Measurements from ENCODE around the gene GAB3. TPM values are rescaled to one million over a fixed set of nuclear protein-coding genes. Genes with fewer than 3 reads are reported as not detected.

The GAB3 gene
- total and polyA plus RNA-seq, 8 donors, result 0.58 to 11.0 (median 1.7) TPM; not detected in 1

DNA sequence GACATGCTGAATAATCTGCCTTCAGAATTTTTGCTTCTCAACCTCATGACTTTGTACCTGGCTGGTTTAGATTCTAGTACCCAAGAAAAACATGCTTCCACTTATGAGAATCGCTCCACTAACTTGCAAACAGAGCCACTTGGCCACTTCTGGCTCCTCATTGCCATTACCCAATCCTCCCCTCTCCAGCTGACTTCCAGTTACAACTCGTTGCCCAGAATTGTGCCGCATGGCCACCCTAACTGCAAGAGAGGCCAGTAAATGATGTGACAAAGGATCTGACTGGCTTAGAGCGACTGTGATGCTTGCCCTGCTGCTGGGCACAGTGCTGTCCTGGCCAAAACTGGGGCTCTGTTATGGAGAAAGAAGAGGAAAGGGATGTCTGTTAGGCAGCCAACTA is 7.8 kb upstream of the GAB3 start:
- H3K9me3 ChIP-seq, result no peaks in the 10 kb centered on the region
- H3K4me1 ChIP-seq, result peaks cover under 1 to 4% (median 2%) of the 10 kb centered on the region in 4 donors
- intact Hi-C loops (cut with DNase I; ENCODE audit: low total_unique reads), result no loop called here
- no peak for DNase-seq
- H3K27me3 ChIP-seq, result no peaks in the 10 kb centered on the region
- 65 to 92% (median 83%) methylated on average over 4 of the region's 4 CpGs for whole genome bisulfite sequencing, 5 donors
- H3K4me3 ChIP-seq, result no peak overlapping the region
- TF ChIP-seq POLR2A (IDR thresholded peaks at IDR 0.05) (no peak), POLR2AphosphoS5 (IDR thresholded peaks at IDR 0.05) (no peak), EP300 (IDR thresholded peaks at IDR 0.05) (no peak)
- TF ChIP-seq, protein P1, sequence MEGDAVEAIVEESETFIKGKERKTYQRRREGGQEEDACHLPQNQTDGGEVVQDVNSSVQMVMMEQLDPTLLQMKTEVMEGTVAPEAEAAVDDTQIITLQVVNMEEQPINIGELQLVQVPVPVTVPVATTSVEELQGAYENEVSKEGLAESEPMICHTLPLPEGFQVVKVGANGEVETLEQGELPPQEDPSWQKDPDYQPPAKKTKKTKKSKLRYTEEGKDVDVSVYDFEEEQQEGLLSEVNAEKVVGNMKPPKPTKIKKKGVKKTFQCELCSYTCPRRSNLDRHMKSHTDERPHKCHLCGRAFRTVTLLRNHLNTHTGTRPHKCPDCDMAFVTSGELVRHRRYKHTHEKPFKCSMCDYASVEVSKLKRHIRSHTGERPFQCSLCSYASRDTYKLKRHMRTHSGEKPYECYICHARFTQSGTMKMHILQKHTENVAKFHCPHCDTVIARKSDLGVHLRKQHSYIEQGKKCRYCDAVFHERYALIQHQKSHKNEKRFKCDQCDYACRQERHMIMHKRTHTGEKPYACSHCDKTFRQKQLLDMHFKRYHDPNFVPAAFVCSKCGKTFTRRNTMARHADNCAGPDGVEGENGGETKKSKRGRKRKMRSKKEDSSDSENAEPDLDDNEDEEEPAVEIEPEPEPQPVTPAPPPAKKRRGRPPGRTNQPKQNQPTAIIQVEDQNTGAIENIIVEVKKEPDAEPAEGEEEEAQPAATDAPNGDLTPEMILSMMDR (IDR thresholded peaks at IDR 0.05), result no peak
- no peak overlapping the region for H3K27ac ChIP-seq
- H3K36me3 ChIP-seq, result no peaks in the 10 kb centered on the region

DNA sequence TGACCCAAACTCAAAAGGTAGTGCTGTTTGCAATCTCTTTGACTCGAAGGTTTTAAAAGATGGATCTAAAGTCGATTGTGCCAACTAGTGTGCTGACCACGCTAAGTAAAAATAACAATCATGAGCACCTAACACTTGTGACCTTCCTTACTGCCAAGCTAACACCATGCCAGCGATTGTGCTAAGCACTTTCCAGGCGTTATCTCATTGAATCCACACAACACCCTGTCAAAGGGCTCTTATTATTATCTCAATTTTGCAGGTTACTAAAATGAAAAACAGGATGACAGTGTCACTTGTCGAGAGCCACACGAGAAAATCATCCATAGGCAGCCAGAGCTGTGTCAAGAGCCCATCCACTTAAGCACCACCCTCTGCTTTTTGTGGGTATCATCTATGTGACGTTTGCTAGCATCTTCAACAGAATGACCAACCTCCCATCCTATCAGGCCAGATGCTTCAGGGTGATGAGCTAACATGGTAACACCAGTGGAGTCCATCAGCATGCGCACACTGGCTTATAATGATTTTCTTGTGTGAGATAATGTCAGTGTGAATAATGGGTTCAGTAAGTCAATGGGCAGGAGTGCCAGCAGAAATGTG is 893 bp upstream of the GAB3 start:
- Histone ChIP-seq H3K27ac (peak overlapping the region in 3 of 5 donors; percentile 47 to 83 (median 82)), H3K27me3 (peaks cover 0 to 7% (median 0%) of the 10 kb centered on the region in 3 donors), H3K4me1 (peaks cover 0 to 28% (median 7%) of the 10 kb centered on the region in 4 donors), H3K9me3 (no peaks in the 10 kb centered on the region), H3K36me3 (no peaks in the 10 kb centered on the region), H3K4me3 (peak overlapping the region in 2 of 4 donors; percentile 48 to 52)
- 26 to 57% (median 47%) methylated on average over 9 of the region's 9 CpGs for WGBS, 5 donors
- DNase-seq, result no peak
- no peak for TF ChIP-seq POLR2A (IDR thresholded peaks at IDR 0.05)
- no peak for TF ChIP-seq POLR2AphosphoS5 (IDR thresholded peaks at IDR 0.05)
- no peak for TF ChIP-seq EP300 (IDR thresholded peaks at IDR 0.05)
- TF ChIP-seq, protein P1 (IDR thresholded peaks at IDR 0.05), result no peak
- intact Hi-C loops (cut with DNase I; ENCODE audit: low total_unique reads), result no loop called here

DNA sequence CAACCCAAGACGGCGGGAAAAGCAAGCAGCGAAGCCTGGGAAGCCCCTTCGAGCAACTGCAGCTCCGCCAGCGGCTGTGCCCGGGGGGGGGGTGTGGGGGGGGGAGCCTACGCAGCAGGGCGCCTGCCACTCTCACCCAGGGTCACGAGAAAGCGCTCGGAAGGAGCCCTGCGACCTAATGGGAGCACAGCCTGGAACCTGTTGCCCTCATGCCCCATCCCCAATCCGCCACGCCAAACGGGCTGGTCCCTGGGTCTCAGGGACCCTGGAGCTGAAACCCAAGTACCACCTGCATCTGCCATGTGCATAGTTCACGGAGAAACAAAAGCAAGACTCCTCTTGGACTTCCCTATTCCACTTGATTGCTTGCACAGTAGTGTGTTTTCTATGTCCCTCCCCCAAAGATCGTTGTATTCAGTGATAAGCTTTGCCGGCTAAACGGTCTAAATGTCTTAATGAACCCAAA is 359 bp upstream of the GAB3 start:
- H3K36me3 ChIP-seq, result no peaks in the 10 kb centered on the region
- TF ChIP-seq EP300 (IDR thresholded peaks at IDR 0.05), result no peak
- 10 to 32% (median 15%) methylated on average over 6 to 18 of the region's 20 CpGs for WGBS, 5 donors
- peak overlapping the region; percentile 47 to 56 (median 50) for H3K4me3 ChIP-seq
- H3K4me1 ChIP-seq, result peaks cover 0 to 28% (median 7%) of the 10 kb centered on the region in 4 donors
- intact Hi-C loops (cut with DNase I; ENCODE audit: low total_unique reads), result no loop called here
- H3K27me3 ChIP-seq, result peaks cover 0 to 7% (median 0%) of the 10 kb centered on the region in 3 donors
- no peaks in the 10 kb centered on the region for H3K9me3 ChIP-seq
- DNase-seq, result peak in 1 of 2 donors; percentile 12
- peak overlapping the region; percentile 7 to 83 (median 82) for H3K27ac ChIP-seq

DNA sequence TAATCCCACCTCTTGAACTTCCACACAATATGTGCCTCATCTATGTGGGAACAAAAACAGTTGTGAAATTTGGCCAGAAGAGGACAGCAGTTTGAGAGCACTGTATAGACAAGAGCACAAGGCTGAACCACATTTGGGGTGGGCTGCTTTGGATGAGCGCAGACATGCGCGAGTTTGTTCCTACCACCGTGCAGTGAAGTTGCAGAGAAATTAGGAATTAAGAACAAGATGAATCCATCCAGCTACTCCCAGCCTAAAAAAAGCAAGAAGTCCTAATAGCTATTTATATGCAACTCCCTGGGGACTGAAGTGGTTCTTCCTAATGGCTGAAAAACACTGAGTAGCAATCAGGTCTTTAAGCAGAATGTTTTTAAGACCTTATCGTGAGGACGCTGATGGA is 1.0 kb downstream of the GAB3 start:
- Histone ChIP-seq H3K4me3 (peak overlapping the region; percentile 47 to 56 (median 50)), H3K4me1 (peaks cover 0 to 28% (median 7%) of the 10 kb centered on the region in 4 donors), H3K27me3 (peaks cover 0 to 7% (median 0%) of the 10 kb centered on the region in 3 donors), H3K9me3 (no peaks in the 10 kb centered on the region), H3K27ac (peak overlapping the region in 4 of 5 donors; percentile 71 to 83 (median 82)), H3K36me3 (no peaks in the 10 kb centered on the region)
- intact Hi-C loops (cut with DNase I; ENCODE audit: low total_unique reads), result no loop called here
- TF ChIP-seq EP300 (IDR thresholded peaks at IDR 0.05), result no peak
- no peak for TF ChIP-seq POLR2AphosphoS5 (IDR thresholded peaks at IDR 0.05)
- TF ChIP-seq, protein P1 (IDR thresholded peaks at IDR 0.05), result no peak
- TF ChIP-seq POLR2A (IDR thresholded peaks at IDR 0.05), result no peak
- 13 to 55% (median 26%) methylated on average over 6 of the region's 6 CpGs for WGBS, 5 donors
- DNase-seq, result peak in 1 of 2 donors; percentile 30

Measured in stomach (tissue), 9 donors.